ENCODE results near the gene SMAD7. TPM values are rescaled to one million over a fixed set of nuclear protein-coding genes. Genes with fewer than 3 reads are reported as not detected.

Gene SMAD7
- total RNA-seq, 2 donors from 2014 or later = 23.3 to 44.5 TPM

- Histone ChIP-seq H3K36me3 (replicated peaks in 1 of 2; ENCODE audit: insufficient read depth in 1 of 2, low read depth in 2 of 2) (no peaks in the 10 kb centered on the region), H3K9me3 (no peaks in the 10 kb centered on the region), H3K4me1 (peaks cover 8% of the 10 kb centered on the region), H3K27ac (no peak overlapping the region), H3K27me3 (no peaks in the 10 kb centered on the region), H3K4me3 (no peak overlapping the region)
- intact Hi-C loops (cut with DNase I) = no loop called here
- TF ChIP-seq CTCF (IDR thresholded peaks at IDR 0.05) (no peak), POLR2A (IDR thresholded peaks at IDR 0.05) (no peak)
- ATAC-seq (no peak), DNase-seq (no peak)
- WGBS, 2 donors = 81 to 89% methylated on average over 9 to 10 of the region's 10 CpGs
These were observed 42.8 kb upstream of the SMAD7 start for GRCh38 chr18:48993586-48993985.

- intact Hi-C loops (cut with DNase I) = no loop called here
- ATAC-seq = no peak
- peak in 1 of 4 donors; percentile 68 for DNase-seq
- WGBS, 2 donors = 73 to 87% methylated on average over 12 of the region's 12 CpGs
- Histone ChIP-seq H3K36me3 (replicated peaks in 1 of 2; ENCODE audit: insufficient read depth in 1 of 2, low read depth in 2 of 2) (no peaks in the 10 kb centered on the region), H3K27ac (no peak overlapping the region), H3K27me3 (no peaks in the 10 kb centered on the region), H3K4me1 (peaks cover 2% of the 10 kb centered on the region), H3K4me3 (no peak overlapping the region), H3K9me3 (no peaks in the 10 kb centered on the region)
- TF ChIP-seq POLR2A (IDR thresholded peaks at IDR 0.05) = no peak
These were observed 42.2 kb upstream of the SMAD7 start for GRCh38 chr18:48992791-48993555.

GRCh38 chr18:48992133-48992532 is 41.4 kb upstream of the SMAD7 start:
- intact Hi-C loops (cut with DNase I) = no loop called here
- ATAC-seq (no peak), DNase-seq (no peak)
- TF ChIP-seq POLR2A (IDR thresholded peaks at IDR 0.05) (no peak), CTCF (IDR thresholded peaks at IDR 0.05) (no peak)
- H3K27me3 ChIP-seq = no peaks in the 10 kb centered on the region
- H3K9me3 ChIP-seq = no peaks in the 10 kb centered on the region
- H3K36me3 ChIP-seq (replicated peaks in 1 of 2; ENCODE audit: insufficient read depth in 1 of 2, low read depth in 2 of 2) = no peaks in the 10 kb centered on the region
- H3K4me1 ChIP-seq = no peaks in the 10 kb centered on the region
- 87 to 96% methylated on average over 8 of the region's 8 CpGs for WGBS, 2 donors
- H3K4me3 ChIP-seq = no peak overlapping the region
- no peak overlapping the region for H3K27ac ChIP-seq

- DNase-seq (no peak), ATAC-seq (no peak)
- Histone ChIP-seq H3K27me3 (no peaks in the 10 kb centered on the region), H3K9me3 (no peaks in the 10 kb centered on the region), H3K27ac (no peak overlapping the region), H3K4me3 (no peak overlapping the region), H3K36me3 (replicated peaks in 1 of 2; ENCODE audit: insufficient read depth in 1 of 2, low read depth in 2 of 2) (no peaks in the 10 kb centered on the region), H3K4me1 (no peaks in the 10 kb centered on the region)
- TF ChIP-seq POLR2A (IDR thresholded peaks at IDR 0.05) (no peak), CTCF (IDR thresholded peaks at IDR 0.05) (no peak)
- WGBS, 2 donors = 90 to 95% methylated on average over 7 to 10 of the region's 10 CpGs
- intact Hi-C loops (cut with DNase I) = no loop called here
These were observed 40.9 kb upstream of the SMAD7 start for GRCh38 chr18:48991676-48992075.

- no peaks in the 10 kb centered on the region for H3K9me3 ChIP-seq
- ATAC-seq = no peak
- intact Hi-C loops (cut with DNase I) = no loop called here
- H3K4me3 ChIP-seq = no peak overlapping the region
- no peaks in the 10 kb centered on the region for H3K36me3 ChIP-seq (replicated peaks in 1 of 2; ENCODE audit: insufficient read depth in 1 of 2, low read depth in 2 of 2)
- no peak overlapping the region for H3K27ac ChIP-seq
- WGBS, 2 donors = 56 to 74% methylated on average over 5 of the region's 5 CpGs
- H3K27me3 ChIP-seq = no peaks in the 10 kb centered on the region
- no peak for TF ChIP-seq CTCF (IDR thresholded peaks at IDR 0.05)
- TF ChIP-seq POLR2A (IDR thresholded peaks at IDR 0.05) = no peak
- no peaks in the 10 kb centered on the region for H3K4me1 ChIP-seq
- DNase-seq = no peak
These were observed 40.5 kb upstream of the SMAD7 start for GRCh38 chr18:48991319-48991660.

Measured in body of pancreas (tissue), 4 donors.